ENCODE data around the gene NKX2-8. TPM values are rescaled to one million over a fixed set of nuclear protein-coding genes. Genes with fewer than 3 reads are reported as not detected.
"Not testable (repeated sequence)": the region's sequence is repeated elsewhere in the genome, so short reads cannot be mapped to it uniquely, and the experiment has no call there.

Gene NKX2-8
- total RNA-seq, 2 experiments from 2014 or later: not detected

DNA sequence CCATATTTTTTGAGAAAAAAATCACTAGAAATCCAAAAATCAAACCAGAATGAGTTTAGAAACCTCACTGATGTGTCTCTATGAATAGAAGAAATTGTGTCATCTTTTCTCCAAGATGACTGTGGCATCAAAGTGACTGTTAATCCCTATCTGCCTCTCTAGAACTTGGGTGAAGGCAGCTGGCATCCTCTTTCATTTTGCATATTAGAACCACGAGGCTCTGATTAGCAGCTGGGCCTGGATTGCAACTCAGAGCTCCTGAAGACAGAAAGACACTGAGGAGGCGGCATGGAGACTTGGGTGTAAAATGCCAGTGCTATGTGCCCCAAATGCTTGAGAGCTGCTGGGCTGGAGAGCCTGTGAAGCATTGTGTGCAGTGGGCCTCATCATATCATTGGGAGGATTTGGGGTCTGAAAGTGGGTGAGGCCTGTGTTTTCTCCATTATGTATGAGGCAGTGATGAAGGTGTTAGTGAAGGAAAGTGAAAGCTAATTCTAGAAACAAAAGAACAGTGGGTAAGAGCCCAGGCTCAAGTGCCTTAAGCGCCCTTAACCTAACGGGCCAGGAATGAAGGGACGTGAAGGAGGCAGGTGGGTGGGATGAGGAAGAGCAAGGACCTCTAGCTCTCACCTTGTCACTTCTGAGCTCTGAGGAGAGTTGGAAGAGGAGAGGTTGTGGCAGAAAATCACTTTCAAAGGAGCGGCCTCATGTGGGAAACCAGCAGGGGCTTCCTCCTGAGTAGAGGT is 26.2 kb downstream of the NKX2-8 start:
- H3K27me3 Mint-ChIP-seq: peaks cover 8% of the 10 kb centered on the region
- no peaks in the 10 kb centered on the region for H3K36me3 Mint-ChIP-seq (ENCODE audit: low read depth)
- ChIA-PET POLR2A (no interaction called here), CTCF (interaction anchor here (0.9 to 3.5 kb wide), 8 partner anchors 7 to 386 kb away, joined by 3 to 23 read pairs (median 4); no protein-coding TSS in a partner anchor)
- H3K9me3 Mint-ChIP-seq: no peaks in the 10 kb centered on the region
- no peak overlapping the region for H3K4me3 Mint-ChIP-seq
- no peak overlapping the region for H3K27ac Mint-ChIP-seq
- DNase-seq: no peak
- no peaks in the 10 kb centered on the region for H3K4me1 Mint-ChIP-seq

DNA sequence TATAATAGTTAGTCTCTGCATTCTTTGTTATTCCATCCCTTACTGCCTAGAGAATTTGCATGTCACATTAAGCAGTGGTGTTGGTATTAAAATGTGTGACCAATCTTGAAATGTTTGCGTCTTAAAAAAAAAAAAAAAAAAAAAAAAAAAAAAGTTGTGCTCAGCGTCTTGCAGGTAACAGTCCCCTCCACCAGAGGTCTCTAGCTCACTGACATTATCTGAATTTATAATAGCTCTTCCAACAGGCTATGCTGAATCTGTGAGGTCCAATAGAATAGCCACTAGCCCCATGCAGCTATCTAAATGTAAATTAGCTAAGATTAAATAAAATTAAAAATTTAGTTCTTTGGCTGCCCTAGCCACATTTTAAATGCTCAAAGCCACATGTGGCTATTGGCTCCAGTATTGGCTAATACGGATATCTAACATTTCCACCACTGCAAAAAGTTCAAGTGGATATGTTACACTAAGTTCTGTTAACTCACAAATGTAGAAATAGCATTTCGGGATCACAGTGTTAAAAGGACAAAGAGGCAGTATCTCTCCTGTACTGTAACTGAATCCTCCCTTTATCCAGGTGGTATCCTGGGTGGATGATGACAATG is 28.7 kb downstream of the NKX2-8 start:
- ChIA-PET CTCF (interaction anchor here (0.6 to 3.5 kb wide), 15 partner anchors 10 to 826 kb away, joined by 3 to 23 read pairs (median 4); no protein-coding TSS in a partner anchor), POLR2A (no interaction called here)
- Mint-ChIP-seq H3K27ac (no peak overlapping the region), H3K4me3 (no peak overlapping the region), H3K9me3 (no peaks in the 10 kb centered on the region), H3K36me3 (ENCODE audit: low read depth) (no peaks in the 10 kb centered on the region), H3K27me3 (peaks cover 6% of the 10 kb centered on the region), H3K4me1 (no peaks in the 10 kb centered on the region)
- no peak for DNase-seq

DNA sequence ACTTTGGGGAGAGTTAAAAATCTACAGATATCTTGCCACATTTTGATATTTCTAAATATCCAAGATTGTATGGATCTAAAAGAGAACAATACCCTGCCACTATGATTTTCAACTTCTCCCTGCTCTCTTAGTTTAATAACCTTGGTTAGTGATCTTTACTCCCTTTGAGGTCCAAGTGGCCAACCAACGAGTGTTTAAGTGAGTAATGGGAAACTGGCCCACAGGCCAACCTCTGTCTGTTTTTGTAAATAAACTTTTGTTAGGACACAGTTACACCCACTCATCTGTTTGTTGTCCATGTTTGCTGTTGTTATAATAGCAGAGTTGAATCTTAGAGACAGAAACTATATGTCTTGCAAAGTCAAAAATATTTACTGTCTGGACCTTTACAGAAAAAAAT is 31.5 kb downstream of the NKX2-8 start:
- Mint-ChIP-seq H3K9me3 (no peaks in the 10 kb centered on the region), H3K36me3 (ENCODE audit: low read depth) (no peaks in the 10 kb centered on the region), H3K4me3 (no peak overlapping the region), H3K27ac (no peak overlapping the region), H3K27me3 (peaks cover 6% of the 10 kb centered on the region), H3K4me1 (no peaks in the 10 kb centered on the region)
- CTCF ChIA-PET: no interaction called here
- no peak for DNase-seq
- POLR2A ChIA-PET: no interaction called here

DNA sequence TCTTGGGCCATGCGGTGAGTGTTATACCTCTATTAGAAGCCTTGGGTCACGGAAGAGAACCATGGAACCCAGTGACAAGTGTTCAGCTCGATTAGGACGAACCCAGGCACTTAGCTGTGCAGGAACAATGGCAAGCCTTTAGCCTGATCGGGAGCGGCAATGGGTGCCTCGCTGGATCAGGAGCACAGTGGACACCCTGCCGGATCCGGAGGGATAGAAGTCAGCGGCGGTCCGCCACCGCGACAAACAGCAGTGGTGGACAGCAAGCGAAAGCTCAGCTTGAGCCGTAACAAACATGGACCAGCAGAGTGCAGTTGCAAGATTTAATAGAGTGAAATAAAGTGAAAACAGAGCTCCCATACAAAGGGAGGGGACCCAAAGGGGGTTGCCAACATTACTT is 38.1 kb downstream of the NKX2-8 start:
- CTCF ChIA-PET; DNase-seq; H3K4me1 Mint-ChIP-seq; H3K27ac Mint-ChIP-seq; H3K4me3 Mint-ChIP-seq; H3K36me3 Mint-ChIP-seq (ENCODE audit: low read depth); H3K27me3 Mint-ChIP-seq; POLR2A ChIA-PET; H3K9me3 Mint-ChIP-seq: not testable (repeated sequence)

DNA sequence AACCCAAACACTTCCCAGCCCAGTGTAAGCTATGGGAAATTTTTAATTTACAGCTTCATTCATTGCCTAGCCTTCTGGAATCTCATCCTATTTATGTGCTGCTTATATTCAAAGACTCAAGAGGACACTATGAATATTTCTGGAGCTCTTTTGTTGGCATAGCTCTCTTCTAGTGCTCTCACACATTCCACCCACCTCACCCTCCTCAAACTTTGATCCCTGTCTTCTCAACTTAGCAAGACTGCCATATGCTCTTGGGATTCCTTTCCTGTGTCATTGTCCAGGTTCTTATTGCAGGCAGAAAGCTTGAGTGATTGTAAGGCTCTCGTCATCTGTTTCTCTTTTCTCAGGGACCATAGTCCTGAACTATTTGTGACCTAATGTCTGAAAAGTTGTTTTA is 44.4 kb downstream of the NKX2-8 start:
- POLR2A ChIA-PET: no interaction called here
- CTCF ChIA-PET: interaction anchor here (0.8 to 2.2 kb wide), 2 partner anchors 13 to 16 kb away, joined by 3 to 20 read pairs; no protein-coding TSS in a partner anchor
- H3K27ac Mint-ChIP-seq: no peak overlapping the region
- no peak for DNase-seq
- H3K4me1 Mint-ChIP-seq: no peaks in the 10 kb centered on the region
- peaks cover 10% of the 10 kb centered on the region for H3K27me3 Mint-ChIP-seq
- no peaks in the 10 kb centered on the region for H3K36me3 Mint-ChIP-seq (ENCODE audit: low read depth)
- H3K4me3 Mint-ChIP-seq: no peak overlapping the region
- H3K9me3 Mint-ChIP-seq: no peaks in the 10 kb centered on the region

Other genes with a start within 250 kb of the NKX2-8 start
- gene NKX2-1, start 62.4 kb downstream of the NKX2-8 start, total RNA-seq: not detected
- gene PAX9, start 79.2 kb upstream of the NKX2-8 start, total RNA-seq: not detected

All from activated CD4-positive, alpha-beta memory T cell treated with anti-CD3 and anti-CD28 coated beads, Interleukin-2, amount 10 ng/mL, durations not matched to agents 7 days and 5 days (primary cell).